HG02870 (cell line): ENCODE results near the gene SPDL1.

Source experiments
- ATAC-seq: cut with Tn5 transposase; IDR thresholded peaks from one replicate; pipeline ENCODE4 v1.9.1; 2021; ENCODE audit warnings: mild to moderate bottlenecking, moderate library complexity; ENCODE audit not compliant: unreplicated experiment

Gene SPDL1

DNA sequence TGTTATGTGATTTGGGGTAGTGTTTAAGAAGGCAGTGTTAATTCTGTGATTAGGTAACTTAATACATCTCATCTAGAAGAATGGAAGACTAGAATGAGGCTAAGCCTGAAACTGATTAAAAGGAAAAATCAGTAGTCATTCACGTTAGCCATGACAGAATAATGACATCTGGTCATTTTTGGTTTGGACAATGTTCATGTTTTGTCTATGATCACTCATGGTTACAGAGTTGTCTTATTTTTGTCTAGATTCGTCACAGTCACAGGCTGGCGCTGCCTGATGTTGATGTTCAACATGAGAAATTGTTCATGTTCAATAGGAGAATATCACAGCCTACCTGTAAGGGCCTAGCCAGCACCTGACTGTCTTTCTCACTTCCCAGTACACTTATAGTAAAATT, 44.0 kb downstream of the SPDL1 start:
- ATAC-seq = no peak

DNA sequence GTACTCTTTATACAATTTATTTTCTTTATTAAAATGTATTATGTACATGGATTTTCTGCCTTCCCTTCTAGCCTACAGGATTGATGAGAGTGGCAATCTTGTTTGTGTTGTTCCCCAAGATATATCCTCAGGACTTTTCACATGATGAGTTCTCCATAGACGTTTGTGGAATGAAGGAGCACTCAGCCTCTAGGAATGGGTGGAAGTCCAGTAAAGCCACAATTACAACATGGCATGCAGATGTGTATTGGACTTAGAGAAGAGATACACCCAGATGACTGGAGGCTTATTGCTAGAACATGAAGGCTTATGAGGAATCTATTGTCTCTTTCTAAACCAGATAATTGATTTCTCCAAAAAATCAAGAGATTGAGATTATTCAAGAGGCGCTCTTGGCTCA, 45.3 kb downstream of the SPDL1 start:
- ATAC-seq = no peak

DNA sequence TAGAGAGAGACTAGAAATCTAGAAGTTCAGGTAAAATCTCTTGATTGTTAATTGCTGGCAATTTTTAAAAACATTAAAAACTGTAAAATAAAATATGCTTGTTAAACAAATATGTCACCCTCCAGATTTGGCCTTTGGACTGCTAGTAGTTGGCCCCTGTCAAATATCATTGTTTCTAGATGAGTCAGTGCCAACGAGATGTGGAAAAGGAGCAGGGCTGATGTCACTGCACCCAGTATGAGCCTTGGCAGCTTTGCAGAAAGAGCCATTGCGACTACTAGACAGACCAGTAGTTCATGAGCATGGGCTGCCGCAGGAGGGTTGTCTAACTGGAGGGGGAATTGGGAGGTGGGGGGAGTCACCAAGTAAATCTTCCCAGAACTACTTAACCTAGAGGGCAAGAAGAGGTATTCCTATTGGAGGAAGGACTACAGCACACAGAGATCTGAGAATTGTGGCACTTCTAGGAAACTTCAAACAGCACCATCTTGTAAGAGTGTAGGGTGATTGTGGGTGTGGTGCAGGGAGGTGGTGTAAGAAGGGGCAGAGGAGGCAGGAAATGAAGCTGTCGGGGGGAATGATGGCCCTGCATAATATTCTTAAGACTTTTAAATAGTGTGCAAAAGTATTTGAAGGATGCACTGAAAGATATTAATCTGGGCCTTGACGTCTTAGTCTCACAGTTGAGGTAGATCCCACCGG, 46.4 kb downstream of the SPDL1 start:
- ATAC-seq = no peak

DNA sequence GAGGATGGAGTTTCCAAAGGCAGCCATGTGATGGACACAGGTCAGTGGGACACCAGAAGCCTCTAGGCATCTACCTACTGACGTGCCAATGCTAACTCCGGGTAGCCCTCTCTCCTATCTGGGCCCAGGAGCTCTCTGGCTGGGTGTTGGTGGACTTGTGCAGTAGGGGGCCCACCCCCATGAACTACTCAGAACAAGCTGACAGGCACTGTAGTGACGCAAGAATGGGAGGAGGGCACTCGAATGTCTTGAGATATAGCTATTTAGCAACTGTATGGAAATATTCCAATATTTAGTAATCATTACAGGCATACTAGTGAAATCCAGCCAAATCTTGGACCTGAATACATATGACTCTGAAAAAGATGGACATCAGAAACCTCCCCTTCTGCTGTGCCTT, 47.8 kb downstream of the SPDL1 start:
- ATAC-seq = no peak

DNA sequence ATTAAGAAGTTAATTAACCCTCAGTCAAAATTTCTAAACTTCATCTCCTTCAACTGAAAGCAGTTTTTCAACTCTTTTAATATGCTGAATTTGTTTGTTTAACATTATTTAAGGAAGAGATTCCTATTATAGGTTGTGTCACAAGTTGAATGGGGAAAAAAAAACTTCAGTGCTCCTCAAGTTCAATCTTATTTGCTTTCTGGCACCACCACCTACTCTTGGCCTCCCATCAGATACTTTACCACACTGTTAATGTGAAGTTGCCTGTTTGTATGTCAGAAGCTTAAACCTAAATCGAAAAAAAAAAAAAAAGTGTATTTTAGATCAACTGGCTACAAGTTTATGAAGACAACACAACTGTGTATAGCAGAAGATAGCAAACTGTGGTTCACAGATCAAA, 49.4 kb downstream of the SPDL1 start:
- ATAC-seq = no peak

- ATAC-seq = no peak
Observed at GRCh38 chr5:169634606-169635005, 51.0 kb downstream of the SPDL1 start.

DNA sequence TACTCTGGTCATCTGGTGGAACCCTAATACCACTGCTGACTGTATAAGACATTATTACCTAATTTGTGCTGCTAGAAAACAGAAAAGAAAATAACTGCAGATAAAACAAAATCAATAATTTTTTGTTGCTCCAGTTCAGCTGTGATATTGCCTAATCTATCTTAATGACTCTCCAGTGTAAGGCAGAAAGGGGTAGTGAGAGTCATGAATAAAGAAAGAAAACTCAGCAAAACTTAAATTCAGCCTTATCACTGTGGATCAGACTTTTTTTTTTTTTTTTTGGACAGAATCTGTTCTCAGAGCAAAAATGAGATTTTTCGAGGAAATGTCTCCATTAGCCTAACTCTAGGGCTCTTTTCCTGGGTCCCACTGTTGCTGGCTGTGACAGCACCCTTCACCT, 52.4 kb downstream of the SPDL1 start:
- no peak for ATAC-seq

- no peak for ATAC-seq
Observed at GRCh38 chr5:169636477-169637084, 53.0 kb downstream of the SPDL1 start.

- ATAC-seq = peak; percentile 87
Observed at GRCh38 chr5:169637085-169637548, 53.5 kb downstream of the SPDL1 start, which contains the start of gene DOCK2. Gene DOCK2 (plus strand): TSS chr5:169637275. CDS start chr5:169637327, 52 bp downstream.

GRCh38 chr5:169637549-169638121, 54.1 kb downstream of the SPDL1 start:
- peak; percentile 72 for ATAC-seq

DNA sequence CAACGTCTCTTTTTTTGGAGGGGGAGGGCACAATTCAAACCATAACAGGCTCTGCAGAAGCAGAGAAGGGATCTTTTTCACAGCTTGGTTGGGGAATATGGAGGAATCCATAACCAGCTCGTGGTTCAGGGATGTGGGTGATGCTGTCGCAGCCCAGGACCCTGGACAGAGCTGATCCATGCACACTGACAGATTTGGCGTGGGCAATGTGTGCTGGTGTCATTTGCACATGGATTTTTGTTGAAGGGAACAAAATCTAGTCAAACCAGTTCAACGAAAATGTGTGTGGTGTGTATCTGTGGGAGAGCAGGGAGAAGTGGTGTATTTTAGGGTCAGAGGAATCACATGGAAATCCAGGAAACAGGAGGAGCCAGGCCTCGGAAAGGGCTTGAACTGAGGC, 57.7 kb downstream of the SPDL1 start:
- no peak for ATAC-seq

DNA sequence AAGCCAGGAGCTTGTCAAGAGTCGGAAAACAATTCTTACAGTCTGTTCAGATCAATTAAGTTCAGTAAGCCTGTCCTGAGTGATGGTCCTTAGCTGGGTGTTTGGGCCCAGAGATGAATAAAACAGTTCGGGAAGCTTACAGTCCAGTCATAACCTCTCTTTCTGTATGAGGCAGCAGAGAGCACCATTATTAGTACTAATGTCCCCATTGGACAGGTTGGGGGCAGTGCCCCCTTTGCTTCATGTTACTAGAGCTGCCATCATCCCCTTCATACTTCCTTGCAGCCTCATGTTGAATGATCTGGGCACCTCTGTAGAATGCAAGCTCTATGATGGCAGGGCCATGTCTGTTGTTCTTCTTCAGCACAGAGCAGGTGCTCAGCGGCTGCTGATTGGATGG, 63.3 kb downstream of the SPDL1 start:
- peak; percentile 40 for ATAC-seq

DNA sequence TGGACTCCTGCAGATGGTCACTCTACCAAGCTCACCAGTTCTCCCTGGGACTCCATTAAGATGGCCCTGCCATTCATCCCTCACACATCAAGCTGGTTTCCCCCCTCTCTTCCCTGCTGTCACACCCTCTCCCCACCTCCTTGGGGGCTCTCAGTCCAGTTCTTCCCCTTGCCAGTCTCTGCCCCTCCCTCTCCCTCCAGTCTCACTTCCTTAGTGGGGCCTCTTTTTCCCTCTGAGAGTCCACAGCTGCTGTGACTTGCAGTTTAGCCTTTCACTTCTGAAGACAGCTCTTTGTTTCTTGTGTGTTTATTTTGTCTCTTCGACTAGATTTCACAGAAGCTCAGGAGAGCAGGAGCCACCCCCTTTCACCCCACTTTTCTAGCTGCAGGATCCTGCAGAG, 64.0 kb downstream of the SPDL1 start:
- ATAC-seq = peak; percentile 28

GRCh38 chr5:169648725-169649310, 65.2 kb downstream of the SPDL1 start:
- no peak for ATAC-seq

DNA sequence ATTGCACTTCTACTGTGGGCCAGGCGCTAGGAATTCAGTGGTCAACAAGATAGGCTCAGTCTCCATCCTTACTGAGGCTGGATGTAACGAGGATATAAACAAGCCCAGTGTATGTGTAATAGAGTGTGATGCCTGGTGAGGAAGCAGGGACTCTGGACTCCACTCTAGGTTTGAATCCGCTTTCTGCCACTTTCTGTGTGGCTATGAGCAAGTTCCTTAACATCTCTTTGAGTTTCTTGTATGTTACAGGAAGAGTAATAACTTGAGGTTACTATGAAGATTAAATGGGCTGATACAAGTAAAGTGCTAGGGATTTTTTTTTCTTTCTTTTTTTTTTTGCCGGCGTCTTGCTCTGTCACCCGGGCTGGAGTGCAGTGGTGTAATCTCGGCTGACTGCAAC, 65.9 kb downstream of the SPDL1 start:
- ATAC-seq = peak; percentile 30

DNA sequence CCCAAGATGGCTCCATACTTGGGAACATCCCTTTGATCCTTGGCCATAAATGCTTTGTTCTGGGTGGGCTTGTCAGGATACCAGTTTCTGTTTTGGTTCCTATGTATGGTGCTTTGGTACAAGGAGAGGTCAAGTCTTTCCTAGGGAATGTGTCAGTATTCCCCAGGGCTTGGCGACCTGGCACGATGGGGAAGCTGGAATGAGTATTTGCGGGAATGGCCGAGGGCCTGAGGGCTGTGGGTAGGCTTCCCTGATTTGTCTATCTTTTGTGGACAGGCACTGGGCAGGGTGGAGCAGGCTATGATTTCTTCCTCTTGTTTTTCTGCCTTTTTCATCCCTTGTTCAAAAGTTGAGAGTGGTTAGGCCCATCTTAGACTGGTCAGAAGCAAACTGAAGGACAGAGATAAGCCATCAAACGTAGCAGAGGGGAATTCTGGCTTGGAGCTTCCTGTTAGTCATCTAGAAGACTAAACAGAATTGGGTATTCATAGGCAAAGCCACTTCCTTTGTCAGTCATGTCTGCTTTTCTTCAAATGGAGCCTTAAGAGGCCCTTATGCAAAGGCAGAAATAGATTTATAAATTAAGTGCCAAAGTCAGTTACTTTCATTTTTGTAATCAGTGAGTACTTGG, 67.2 kb downstream of the SPDL1 start:
- peak; percentile 45 for ATAC-seq

- ATAC-seq = no peak
Observed at GRCh38 chr5:169651526-169651925, 68.0 kb downstream of the SPDL1 start.

DNA sequence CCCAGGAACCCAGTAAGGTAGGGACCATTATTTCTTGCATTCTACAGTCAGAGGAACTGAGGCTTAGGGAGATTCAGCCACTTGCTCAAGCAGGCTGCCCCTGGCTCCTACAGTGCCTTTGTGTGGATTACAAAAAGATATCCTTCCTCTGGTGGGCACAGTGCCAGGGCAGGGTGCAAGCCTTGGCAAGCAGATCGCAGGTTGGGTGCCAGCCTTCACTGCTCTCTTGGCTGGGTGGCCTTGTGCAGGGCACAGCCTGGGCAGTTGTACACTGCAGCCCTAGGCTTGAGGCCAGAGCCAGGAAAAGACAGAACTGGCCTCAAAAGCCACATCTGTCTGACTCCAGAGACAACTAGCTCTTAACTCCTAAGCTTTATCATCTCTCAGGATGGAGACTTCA, 68.5 kb downstream of the SPDL1 start:
- no peak for ATAC-seq

GRCh38 chr5:169653091-169653490, 69.5 kb downstream of the SPDL1 start:
- ATAC-seq = no peak
